GM19023 (cell line): ENCODE data around the gene PDZK1IP1.
"Not testable (repeated sequence)": the region's sequence is repeated elsewhere in the genome, so short reads cannot be mapped to it uniquely, and the experiment has no call there.

Source experiments
- ATAC-seq: cut with Tn5 transposase; IDR thresholded peaks from one replicate; pipeline ENCODE4 v1.9.1; 2021; ENCODE audit warnings: mild to moderate bottlenecking, moderate library complexity; ENCODE audit not compliant: unreplicated experiment

Gene PDZK1IP1

GRCh38 chr1:47198214-47198613 is 8.4 kb upstream of the PDZK1IP1 start:
- no peak for ATAC-seq

GRCh38 chr1:47196622-47197021 is 6.8 kb upstream of the PDZK1IP1 start:
- no peak for ATAC-seq

DNA sequence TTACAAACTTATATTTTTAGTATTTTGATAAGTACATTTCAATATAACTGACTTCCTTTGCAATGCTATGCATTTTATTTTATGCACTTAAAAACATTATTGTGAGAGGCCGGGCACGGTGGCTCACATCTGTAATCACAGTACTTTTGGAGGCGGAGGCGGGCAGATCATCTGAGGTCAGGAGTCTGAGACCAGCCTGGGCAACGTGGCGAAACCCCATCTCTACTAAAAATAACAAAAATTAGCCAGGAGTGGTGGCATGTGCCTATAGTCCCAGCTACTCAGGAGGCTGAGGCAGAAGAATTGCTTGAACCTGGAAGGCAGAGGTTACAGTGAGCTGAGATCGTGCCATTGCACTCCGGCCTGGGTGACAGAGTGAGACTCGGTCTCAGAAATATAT is 6.1 kb upstream of the PDZK1IP1 start:
- not testable (repeated sequence) for ATAC-seq

- ATAC-seq, result no peak
Measured at GRCh38 chr1:47194311-47194710, 4.5 kb upstream of the PDZK1IP1 start.

DNA sequence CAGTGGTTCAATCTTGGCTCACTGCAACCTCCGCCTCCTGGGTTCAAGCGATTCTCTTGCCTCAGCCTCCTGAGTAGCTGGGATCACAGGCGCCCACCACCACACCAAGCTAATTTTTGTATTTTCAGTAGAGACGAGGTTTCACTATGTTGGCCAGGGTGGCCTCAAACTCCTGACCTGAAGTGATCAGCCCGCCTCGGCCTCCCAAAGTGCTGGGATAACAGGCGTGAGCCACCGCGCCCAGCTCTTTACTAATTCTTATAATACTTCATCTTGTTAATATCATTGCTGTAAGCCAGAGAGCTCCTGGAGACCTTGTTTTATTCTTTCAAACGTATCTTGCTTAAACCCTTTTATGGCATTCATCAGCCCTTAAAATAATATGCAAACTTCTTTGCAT is 3.7 kb upstream of the PDZK1IP1 start:
- not testable (repeated sequence) for ATAC-seq

GRCh38 chr1:47192458-47193384 is 2.9 kb upstream of the PDZK1IP1 start:
- ATAC-seq, result peak; percentile 71

DNA sequence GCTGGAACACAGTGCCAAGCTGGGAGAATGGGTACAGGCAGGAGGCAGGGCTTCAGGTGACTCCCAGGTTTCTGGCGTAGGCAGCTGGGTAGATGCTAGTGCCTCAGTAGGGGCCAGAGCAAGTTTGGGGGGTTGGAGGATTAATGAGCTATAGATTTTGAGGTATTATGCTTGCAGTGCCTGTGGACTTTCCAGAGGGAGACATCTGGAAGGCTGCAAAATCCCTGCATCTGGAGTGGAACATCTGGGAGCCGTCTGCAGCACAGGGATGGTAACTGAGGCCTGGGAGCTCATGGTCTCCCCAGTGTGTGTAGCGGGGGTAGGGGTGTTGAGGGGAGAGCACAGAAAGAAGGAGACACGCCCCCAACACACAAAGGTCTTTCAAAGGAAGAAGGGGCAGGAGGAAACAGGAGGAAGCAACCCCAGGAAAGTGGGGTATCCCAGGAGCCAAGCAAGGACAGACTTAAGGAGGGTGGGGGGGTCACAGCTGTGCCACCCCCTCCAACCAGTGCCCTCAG is 2.2 kb upstream of the PDZK1IP1 start:
- ATAC-seq, result no peak

DNA sequence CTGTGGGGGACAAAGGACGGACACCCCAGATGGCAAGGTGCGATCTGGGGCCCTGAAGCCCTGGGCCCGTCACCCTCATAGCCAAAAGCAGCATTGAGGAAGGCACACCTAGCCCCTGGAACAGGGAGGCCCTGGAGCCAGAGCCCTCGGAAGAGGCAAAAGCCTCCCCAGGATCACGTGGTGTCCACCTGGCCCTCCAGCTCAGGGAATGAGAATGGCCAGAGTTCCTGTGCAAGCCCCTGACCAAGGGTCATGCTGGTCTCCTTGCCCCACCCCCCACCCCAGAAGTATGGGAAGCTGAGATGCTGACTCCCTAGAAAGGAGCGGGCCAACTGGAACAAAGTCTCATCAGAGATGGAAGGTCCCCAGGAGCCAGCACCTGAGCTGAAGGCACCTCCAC is 1.0 kb upstream of the PDZK1IP1 start:
- no peak for ATAC-seq

DNA sequence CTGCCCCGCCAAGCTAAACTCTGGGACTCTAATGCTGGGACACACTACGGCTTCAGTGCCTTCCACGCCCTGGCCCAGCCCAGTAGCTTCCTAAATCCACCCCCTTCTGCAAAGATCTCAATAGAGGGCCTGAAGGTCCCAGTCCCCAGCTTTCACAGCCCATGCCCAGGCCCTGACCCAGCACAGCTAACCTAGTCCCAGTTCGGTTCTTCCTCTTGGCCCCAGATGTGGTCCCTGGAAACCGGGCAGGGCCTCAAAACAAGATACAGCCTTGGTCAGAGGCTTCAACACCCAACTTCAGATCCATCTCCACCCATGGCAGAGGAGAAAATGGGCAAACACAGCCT is 646 bp upstream of the PDZK1IP1 start:
- ATAC-seq, result no peak

- ATAC-seq, result no peak
Measured at GRCh38 chr1:47188791-47189785, 748 bp downstream of the PDZK1IP1 start.

DNA sequence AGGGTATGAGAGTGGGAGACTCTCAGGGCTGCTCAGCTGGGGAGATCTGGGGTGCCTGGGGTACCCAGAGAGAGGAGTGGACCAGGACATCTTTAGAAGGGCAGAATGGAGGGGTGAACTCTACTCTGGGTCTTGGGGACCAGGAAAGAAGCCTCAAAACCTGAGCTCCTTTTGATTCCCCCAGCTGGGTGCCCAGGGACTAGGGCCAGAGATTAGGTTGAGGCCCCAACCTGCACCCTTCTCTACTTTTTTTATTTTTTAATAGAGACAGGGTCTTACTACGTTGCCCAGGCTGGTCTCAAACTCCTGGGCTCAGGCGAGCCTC is 1.9 kb downstream of the PDZK1IP1 start:
- ATAC-seq, result no peak

GRCh38 chr1:47187231-47187925 is 2.5 kb downstream of the PDZK1IP1 start:
- ATAC-seq, result no peak

DNA sequence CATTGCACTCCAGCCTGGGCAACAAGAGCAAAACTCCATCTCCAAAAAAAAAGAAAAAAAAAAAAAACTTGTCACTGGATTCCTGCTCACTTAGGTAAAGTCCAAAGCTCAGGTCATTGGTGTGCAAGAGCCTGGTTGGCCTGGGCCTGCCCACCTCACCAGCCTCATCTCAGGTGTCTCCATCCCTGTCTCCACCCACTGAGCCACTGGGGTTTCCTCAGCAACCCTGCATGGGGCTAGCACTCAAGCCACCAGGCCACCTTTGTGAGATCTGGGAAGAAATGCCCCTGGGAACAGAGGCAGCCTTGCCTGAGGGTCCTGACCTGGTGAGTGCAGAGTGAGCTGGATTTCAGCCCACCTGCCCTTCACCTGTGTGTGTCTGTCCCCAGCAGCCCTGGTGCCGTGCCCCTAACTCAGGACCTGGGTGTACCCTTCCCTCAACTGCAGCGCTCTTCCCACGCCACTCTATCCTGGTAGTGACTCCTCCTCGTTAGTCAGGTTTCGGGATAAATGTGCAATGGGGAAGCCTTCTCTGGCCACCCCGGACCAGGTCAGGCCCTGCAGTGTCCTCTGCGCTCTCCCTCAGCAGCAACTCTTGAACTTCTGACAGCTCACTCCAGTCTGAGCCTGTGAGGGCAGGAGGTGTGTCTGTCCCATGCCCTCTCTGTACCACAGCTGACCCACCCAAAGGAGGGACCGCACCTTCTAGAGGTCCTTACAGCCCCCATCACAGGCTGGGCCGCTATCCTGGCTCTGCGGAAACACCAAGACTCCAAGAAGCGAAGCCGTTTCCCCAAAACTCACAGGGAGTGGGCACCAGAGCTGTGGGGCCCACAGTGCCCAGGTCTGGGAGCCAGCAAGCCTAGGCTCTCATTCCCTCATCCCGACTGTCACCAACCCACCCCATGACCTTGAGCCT is 3.3 kb downstream of the PDZK1IP1 start:
- ATAC-seq, result no peak

- no peak for ATAC-seq
Measured at GRCh38 chr1:47184822-47185677, 4.8 kb downstream of the PDZK1IP1 start.

DNA sequence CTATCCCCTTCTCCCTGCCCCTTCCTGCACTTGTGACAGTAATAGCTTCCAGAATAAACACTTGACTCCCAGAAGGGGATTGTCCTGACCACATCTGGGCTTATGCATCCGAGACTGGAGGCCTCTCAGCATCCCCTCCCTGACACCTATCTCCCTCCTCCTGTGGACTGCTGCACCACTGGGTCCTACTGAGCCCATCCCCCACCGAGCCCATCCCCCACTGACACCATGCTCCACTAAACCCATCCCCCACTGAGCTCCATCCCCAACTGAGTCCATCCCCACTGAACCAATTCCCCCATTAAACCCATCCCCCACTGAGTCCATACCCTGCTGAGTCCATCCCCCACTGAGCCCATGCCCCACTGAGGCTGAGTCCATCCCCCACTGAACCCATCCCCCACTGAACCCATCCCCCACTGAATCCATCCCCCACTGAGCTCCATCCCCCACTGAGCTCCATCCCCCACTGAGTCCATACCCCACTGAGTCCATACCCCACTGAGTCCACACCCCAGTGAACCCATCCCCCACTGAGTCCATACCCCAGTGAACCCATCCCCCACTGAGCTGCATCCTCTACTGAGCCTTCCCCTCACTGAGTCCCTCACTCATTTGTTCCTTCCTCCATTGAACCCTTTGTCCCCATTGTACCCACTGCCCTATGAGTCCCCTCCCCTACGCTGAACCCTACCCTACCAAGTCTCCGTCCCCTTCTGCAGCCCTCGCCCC is 5.6 kb downstream of the PDZK1IP1 start:
- ATAC-seq, result no peak

DNA sequence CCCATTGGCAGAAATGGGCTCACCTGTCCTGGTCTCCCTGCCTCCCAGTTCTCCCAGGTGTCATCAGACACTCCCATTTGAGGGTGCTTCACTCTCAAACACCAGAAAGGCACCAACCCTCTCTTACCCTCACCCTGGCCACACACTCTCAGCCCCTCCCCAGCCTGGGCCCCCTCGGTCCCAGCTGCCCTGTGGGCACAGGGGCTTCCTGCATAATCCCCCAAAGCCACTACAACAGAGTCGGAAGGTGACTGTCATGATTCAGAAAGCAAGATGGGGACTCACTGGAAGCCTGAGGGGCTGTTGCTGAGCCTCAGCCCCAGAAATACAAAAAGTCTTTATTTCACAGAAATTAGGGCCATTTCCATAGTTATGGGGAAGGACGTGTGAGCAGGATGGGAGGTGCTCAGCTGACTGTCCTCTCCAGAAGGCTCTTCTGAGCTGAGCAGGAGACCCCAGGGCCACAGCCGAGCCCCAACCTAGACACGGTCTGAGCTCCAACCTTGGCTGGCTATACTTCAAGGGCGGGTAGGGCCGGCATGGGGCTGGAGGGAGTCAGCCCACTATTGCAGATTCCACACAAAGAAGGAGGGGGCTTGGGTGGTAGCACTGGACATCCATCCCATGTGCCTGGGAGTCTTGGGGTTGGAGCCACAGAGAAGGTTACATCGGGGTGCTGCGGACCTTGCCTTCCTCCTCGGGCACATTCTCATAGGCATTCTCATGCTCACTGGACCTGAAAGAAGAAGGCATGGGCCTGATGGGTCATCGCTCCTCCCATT is 6.3 kb downstream of the PDZK1IP1 start:
- no peak for ATAC-seq

- no peak for ATAC-seq
Measured at GRCh38 chr1:47182676-47183235, 7.1 kb downstream of the PDZK1IP1 start.
